HG02588 (cell line): ENCODE data around the gene RNF212.
"Not testable (repeated sequence)": the region's sequence is repeated elsewhere in the genome, so short reads cannot be mapped to it uniquely, and the experiment has no call there.

Experiments used
- ATAC-seq: cut with Tn5 transposase; IDR thresholded peaks from one replicate; pipeline ENCODE4 v1.9.1; 2021; ENCODE audit warnings: mild to moderate bottlenecking, moderate library complexity; ENCODE audit not compliant: unreplicated experiment

Gene RNF212

DNA sequence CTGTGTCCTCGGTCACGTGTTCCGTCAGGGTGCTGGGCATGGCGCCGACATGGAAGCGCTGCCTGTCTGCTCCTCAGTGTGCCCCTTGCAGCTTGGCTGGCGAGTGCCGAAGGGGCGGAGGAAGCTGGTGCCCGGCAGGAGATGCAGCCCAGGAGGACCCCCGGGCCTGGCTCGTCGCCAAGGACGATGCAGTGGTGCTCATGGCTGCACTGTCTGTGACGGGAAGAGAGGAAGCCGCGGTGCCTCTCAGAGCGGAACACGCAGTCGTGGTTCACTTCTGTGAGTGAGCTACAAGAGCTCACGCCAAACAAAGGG, 63.8 kb downstream of the RNF212 start:
- ATAC-seq: no peak

DNA sequence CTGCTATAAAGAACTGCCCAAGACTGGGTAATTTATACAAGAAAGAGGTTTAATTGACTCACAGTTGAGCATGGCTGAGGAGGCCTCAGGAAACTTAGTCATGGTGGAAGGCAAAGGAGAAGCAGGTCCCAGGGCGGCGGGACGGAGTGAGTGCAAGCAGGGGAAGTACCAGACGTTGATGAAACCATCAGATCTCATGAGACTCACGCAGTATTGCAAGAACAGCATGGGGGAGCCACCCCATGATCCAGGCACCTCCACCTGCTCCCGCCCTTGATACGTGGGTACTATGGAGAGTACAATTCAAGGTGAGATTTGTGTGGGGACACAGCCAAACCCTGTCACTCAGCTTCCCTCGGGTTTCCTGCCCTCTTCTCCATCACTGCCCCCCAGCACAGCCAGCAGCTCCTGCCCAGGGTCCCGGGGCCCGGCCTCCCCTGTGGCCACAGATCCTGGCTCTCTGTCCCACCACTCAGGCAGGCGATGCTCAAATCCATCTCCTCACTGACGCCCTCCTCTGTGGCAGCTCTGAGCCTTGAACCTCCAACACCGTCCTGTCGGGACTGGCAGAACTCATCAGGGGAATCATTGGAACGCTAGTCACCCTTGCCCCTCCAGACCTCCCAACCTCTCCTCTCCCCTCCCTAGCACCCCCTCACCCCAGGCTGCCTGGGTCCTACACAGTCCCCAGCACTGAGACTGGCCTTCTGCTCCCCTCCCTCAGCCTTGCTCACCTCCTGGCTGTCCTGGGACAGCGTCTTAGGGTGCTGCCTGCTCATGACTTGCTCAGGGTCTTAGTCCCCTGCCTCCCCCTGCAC, 64.4 kb downstream of the RNF212 start:
- ATAC-seq: no peak

DNA sequence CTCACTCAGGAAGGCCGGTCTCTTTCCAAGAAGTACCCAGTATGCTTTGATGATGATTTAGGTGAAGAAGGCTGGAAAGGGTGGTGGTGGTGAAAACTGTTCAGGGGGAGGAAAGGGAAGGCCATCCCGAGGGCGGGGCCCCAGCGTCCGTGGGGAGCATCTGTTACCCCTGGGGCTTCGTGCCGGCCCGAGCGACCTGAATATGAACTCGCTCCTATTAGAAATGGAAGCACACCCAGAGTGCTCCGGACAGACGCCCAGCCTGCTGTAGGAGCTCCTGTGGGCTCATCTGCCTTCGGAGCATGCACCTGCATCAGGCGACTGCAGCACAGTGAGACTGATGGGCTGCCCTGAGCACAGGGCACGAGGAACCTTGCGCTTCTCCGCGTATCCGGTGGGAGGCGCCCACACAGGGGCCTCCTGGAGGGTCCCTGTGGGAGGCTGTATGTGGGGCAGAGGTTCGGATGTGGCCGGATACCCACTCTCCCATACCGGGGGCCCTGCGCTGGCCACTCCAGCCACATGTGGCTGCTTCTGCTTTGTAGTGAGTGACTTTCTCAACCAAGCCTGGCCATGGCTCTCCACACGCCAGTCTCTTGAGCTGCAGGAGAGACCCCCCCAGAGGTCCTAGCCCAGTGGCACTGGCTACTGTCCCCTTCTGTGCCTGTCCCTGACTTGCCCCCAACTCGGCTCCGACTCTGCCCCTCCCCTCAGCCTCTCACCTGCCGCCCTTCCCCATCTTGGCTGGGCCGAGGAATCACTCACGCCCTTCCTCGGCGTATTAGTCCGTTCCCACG, 65.2 kb downstream of the RNF212 start:
- ATAC-seq: no peak

DNA sequence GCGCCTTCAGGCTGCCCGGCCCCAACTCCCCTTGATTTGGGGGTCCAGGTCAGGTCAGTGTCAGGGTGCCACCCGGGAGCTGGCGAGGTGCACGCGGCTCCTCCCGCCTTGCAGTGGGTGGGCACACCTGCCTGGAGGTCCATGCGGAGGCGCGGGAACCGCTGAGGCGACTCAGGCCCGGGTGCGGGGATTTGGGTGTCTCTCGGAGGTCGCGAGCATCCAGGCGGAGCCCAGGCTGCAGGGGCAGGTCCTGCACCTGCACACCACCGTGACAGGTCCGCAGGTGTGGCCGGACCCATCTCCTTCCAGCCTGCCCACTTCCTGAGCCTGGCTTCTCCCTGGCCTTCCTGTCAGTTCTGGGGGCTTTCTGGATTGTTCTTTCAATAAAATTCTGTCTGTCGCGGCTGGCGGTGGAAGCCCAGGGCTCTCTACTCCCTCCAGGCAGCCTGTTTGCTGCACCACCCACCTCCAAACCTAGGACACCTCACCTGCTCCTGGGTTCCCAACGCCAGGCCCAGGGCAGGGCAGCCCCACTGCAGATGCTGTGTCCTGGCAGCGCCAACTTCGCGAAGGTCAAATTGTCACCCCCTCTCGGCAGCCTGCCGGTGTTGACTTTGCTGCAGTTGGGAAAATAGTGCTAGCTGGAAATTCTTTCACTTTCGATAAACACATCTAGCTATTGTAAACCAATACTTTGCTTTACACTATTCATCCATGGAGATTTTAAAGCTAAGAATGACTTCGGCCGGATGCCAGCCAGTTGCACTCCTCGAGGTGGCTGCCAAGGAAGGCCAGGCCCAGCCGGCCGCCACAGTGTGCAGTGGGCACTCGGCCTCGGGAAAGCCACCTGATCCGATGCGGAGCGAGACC, 66.0 kb downstream of the RNF212 start:
- no peak for ATAC-seq

DNA sequence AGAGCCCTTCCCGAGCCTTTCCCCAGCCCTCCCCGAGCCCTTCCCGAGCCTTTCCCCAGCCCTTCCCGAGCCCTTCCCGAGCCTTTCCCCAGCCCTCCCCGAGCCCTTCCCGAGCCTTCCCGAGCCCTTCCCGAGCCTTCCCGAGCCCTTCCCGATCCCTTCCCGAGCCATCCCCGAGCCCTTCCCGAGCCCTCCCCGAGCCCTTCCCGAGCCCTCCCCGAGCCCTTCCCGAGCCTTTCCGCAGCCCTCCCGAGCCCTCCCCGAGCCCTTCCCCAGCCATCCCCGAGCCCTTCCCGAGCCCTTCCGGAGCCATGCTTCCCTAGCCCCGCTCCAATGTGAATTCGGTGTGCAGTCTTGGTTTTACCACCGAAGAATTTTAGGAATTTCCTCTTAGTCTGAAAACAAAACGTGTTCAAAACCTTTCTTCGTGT, 66.8 kb downstream of the RNF212 start:
- not testable (repeated sequence) for ATAC-seq

DNA sequence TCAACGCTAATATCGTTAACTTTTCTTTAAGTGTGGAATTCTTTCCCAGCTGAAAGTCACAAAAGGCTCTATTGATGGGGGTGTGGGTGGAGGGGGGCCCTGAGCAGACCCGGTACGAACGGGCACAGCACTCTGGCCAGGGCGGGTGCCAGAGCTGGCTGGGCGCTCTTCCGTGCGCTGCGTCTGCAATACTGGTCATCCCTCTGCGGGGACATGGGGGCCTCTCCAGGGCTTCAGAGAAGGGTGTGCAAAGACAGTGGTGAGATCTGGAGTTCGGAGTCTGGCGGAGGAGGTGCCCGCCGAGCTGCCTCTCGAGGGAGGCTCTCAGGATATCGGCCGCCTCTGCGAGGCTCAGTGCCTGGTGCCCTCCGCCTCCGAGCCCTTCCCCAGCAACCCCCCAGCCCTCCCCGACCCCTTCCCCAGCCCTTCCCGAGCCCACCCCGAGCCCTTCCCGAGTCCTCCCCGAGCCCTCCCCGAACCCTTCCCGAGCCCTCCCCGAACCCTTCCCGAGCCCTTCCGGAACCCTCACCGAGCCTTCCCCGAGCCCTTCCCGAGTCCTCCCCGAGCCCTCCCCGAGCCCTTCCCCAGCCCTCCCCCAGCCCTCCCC, 67.7 kb downstream of the RNF212 start:
- ATAC-seq: no peak

DNA sequence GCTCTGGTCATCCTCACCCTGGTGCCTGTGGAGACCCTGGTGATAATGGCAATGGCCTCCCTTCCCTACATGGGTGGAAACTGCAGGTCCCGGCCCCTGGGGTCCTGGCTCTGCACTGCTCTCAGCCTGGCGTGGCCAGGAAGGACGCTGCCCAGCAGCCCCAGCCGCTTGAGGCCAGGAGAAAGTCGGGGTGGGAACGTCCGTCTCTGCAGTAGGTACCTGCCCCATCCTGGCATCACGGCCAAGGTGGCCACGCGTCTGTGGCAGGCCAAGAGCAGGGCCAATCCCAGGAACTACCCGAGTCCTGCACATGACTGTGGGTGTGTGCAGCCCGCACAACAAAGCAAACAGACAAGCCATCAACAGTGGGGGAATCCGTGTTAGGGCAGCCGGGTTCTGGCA, 68.2 kb downstream of the RNF212 start:
- ATAC-seq: no peak

DNA sequence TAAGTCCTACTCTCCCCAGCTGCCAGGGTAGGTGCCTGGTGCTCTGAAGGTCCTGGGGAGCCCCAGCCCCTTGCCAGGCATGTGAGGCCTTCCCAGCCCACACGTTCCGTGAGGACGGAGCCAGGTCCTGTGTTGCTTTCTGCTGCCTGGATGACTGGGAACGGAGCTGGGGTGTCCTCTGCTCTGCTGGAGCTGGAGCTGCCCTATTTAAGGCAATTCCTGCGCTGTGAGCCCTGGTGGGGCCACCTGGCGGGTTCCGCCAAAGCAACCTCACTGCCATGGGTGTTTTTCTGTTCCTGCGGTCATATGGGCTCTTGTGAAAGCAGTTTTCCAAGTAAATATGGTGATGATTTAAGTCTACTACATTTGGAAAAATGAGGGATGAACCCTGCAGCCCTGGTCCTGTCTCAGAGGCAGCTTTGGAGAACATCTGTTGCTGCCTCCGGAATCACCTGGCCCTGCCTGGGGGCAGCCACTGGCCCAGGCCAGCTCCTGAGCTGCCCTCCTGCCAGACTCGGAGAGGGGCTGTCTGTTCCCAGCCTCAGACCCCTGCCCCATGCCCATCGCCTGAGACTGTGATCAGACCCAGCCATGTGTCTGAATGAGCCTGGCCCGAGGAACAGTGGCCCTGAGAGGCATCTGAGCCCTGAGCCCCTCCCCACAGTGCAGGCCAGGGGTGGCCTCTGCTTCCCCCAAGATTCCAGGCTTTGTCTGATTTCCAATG, 68.7 kb downstream of the RNF212 start:
- no peak for ATAC-seq

DNA sequence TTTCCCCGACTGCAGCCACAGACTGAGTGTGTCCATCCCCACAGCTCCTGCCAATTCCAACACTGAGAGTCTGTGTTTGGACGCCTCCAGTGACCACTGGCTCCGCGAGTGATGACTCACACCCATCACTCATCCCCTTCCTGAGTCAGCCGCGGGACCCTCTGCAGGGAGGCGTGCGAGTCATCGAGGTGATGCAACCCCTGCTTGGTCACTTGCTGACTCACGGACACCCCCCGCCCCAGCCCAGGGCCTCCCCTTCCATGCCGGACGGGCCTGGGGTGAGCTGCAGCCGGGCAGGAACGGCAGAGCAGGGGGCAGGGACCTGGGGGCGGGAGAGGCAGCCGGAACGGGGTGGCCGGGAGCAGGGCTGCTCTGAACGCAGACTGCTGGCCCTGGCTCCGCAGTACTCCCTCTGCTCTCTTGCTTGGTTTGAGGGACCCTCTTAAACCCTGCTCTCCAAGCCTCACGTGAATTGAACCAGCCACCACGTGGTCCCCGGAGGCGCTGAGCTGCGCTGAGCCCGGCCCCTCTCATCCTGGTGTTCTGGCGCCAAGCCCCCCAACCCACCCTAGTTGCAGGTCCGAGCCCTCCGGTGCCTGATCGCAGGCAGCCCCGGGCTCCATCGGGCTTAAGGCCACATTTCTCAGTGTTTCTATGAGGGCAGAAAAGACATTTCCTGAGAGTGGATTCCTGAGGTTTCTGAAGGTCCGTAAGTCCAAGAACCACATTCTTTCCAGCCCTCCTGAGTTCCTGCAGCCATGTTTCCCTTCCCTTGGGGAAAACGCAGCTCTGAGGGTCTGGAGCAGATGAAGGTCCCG, 69.5 kb downstream of the RNF212 start:
- no peak for ATAC-seq

DNA sequence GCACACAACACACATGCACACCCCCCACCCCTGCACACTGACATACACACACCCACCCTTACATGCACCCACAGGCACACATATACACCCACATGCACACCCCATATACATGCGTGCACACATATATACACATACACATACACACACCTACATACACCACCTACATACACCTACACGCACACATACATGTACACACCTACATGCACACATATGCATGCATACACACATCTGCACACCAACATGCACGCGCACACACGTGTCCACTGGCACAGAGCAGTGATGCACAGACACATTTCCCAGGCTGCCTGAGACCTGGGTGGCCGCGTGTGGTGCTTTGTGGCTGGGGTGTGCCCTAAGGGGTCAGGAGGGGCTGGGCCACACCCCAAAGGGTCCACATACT, 70.2 kb downstream of the RNF212 start:
- ATAC-seq: no peak

DNA sequence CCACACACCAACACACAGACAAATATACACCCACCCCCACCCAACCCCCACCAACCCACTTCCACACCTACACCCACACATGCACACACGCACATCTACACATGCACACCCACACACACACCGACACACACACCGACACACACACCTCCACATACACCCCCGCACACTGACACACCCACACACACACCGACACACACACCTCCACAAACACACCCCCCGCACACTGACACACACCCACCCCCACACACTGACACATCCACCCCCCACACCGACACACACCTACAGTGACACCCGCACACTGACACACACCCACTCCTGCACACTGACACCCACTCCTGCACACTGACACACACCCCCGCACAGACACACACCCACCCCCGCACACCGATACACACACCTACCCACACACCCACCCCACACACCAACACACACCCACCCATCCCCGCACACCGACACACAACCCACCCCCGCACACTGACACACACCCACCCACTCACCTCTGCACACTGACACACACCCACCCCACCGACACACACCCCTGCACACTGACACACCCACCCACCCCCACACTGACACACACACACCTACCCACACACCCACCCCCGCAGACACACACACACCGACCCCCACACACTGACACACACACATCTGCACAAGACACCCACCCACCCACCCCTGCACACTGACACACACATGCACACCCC, 70.9 kb downstream of the RNF212 start:
- no peak for ATAC-seq

DNA sequence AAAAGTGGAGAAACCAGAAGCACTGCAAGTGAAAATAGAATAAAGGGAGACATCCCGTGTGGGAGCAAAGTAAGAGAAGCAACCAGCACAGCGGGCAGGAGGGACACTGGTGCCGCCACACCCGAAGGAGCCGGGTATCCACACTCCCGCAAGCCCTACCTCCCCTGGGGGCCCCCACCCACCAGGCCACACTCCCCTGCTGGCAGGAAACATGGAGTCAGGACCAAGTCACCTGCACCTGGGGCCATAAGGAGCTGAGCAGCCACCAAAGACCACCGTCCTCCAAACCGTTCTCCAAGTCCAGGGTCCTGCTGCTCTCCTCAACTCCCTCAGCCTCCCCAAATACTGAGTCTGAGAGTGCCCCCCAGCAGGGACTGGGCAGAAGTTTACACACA, 71.4 kb downstream of the RNF212 start:
- ATAC-seq: no peak

DNA sequence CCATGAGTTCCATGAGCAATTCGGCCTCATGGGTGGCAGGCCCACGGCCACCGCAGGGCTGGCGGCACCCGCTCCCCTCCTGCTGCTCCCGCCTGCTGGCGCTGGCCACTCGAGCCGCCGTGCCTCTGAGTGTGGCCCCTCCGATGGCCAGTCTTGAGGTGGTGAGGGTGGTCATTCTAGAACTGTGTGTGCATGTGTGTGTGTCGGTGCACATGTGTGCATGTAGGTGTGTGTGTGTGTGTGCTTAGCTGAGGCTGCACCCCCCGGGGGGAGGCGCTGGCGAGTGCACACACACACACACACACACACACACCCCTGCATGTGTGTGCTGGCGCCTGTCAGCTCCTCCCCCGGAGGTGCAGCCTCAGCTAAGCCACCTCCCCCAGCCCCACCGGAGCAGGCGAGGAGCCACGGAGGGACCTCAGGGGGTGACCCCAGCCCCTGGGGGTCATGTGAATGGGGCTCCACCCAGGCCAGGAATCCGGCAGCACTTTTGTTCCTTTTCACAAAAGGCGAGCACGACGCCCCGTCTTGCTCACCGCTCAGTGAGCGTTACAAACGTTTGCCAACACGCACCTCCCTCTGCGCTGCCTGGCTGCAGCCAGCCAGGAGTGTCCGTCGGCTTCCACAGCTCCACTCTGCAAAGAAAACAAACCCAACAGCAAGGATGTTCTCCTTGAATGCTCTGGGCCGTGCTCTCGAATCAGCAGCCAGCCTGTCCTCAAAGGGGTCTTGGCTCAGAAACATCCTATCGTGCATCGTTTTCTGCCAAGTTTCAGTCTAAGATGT, 72.0 kb downstream of the RNF212 start:
- no peak for ATAC-seq

DNA sequence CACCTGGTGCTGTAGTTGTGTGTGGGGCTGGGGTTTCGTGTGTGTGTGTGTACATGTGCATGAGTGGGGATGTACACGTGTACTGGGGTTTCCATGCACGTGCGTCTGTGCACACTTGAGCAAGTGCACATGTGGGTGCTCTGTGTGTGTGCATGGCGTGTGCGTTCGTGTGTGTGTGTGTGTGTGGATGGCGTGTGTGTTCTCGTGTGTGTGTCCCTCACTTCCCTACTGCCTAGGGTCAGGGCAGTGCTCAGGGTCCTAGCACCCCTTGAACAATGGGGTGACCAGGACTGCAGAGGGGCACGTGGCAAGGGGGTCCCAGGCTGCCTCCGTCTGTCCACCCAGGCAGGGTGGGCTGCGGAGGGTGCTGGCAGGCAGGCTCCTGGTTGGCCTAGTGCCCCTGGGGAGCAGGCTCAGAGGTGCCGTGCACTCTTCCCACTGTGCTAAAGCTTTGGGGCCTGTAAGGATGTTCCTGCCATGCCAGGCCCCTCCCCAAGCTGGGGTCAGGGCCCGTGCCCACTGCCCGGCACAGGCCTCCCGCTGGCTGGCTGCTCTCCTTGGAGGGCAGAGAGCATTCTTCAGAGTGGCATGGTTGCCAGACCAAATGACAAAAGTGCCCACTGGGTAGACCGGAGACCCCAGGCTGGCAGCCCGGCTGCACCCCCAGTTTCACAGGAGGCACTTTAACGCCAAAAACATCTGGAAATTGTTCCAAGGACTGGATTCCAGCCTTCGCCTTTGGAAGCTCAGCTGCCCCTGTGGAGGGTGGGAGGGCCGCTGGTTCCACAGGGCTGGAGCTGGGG, 72.8 kb downstream of the RNF212 start:
- no peak for ATAC-seq

DNA sequence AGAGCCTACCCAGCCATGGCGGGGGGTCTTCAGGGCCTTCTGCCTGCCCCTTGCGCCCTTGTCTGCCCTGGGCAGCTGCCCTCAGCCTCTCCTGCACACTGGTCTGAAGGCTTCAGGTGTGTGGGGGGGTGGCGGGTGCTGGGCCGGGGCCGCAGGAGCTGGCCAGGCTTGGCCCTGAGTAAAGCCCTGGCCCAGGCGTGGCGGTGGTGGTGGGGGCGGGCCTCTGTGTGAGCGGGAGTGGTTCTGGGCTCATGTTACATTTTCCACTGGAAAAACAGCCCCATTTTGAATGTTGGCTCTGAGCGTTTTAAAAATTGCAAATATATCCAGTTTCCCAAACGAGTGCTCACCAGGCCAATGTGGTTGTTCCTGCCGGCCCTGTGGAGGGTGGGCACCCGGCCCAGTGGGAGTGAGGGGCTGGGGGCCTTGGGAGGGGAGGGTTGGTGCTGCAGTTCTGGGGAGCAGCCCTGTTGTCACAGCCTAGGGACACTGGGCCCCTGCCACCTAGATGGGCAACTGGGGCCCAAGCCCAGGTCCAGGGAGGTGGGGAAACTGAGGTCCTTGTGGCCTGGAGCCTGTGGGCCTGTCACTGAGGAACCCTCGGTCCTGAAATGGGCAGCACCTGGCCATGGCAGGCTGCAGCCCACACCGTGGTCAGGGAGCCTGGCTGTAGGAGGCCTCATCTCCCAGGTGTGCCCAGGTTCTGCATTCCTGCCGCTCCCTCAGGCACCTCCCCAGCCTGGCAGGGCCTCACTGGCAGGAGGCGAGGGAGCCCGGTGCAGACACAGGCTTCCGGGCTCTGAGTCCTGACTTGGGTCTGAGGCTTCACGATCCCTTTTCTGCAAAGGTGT, 73.6 kb downstream of the RNF212 start:
- no peak for ATAC-seq

DNA sequence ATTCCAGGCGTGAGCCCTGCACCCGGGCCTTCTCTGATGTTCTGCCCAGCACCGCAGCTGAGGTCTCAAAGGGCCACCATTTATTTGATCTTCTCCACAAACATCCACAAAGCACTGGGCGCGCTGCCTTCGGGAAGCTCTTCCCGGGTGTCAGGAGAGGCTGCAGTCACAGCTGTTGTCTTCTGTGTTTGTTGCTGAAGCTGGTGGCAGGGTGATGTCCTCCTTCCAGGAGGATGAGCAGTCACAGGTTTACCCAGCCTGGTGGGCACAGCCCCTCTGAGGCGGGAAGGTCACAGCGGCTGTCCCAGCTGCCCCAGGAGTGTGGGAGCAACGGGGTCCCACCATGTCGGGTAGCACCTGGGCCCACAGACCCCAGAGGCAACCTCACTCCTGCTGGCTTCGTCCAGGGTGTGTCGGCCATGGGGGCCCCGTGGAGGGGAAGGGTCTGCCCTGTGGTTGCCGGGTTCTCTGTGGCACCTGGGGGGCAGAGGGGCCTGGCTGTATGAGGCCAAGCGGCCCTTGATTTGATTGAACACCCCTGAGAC, 74.3 kb downstream of the RNF212 start:
- ATAC-seq: no peak
